Endothelial cell of umbilical vein (primary cell): ENCODE data around the gene STYXL1. TPM values are rescaled to one million over a fixed set of nuclear protein-coding genes. Genes with fewer than 3 reads are reported as not detected.

Experiments used
- BruUV-seq: library from RNA; stranded (reverse); fragments of 400-500 nt; replicated peaks from 2 replicates; lab custom pipeline; 2021; lab: Mats Ljungman, UMichigan
- CTCF ChIA-PET: fragments of 300-600, 350-600 bp; sonication (Branson Sonifier 250); formaldehyde crosslinking; loops from one replicate; lab custom pipeline; 2021; ENCODE audit warnings: antibody characterized with exemption, inconsistent platforms; lab: Charles Lee
- POLR2A ChIA-PET: fragments of 300-600, 350-600 bp; sonication (Branson Sonifier 250); formaldehyde crosslinking; loops from one replicate; lab custom pipeline; 2021; ENCODE audit warnings: antibody characterized with exemption, inconsistent platforms; lab: Charles Lee
- DNase-seq: peaks from one replicate; pipeline ENCODE4 v3.0.0-alpha.2; 2011; ENCODE audit warnings: low read depth, low spot score
- FAIRE-seq: peaks from 2 replicates; lab custom pipeline; 2011; peaks lifted over from hg19 to GRCh38; lab: Jason Lieb, UNC
- H2AFZ ChIP-seq: 2 replicates; pipeline ENCODE4 v1.6.0; 2012; ENCODE audit warnings: low read depth, low read length, control low read depth, inconsistent platforms
- H3K27ac ChIP-seq: 2 replicates; pipeline ENCODE4 v1.5.1; 2011; ENCODE audit warnings: low read depth, mild to moderate bottlenecking, control low read depth, low read length, moderate library complexity; ENCODE audit not compliant: insufficient read depth
- H3K27me3 ChIP-seq, 2 experiments: 2 replicates each; pipeline versions ENCODE4 v1.6.0 to v1.6.1; 2011; ENCODE audit warnings: low read length in 2 of 2, mixed read lengths in 1 of 2; ENCODE audit not compliant: control insufficient read depth in 2 of 2, insufficient read depth in 2 of 2
- H3K36me3 ChIP-seq, 2 experiments: 2 replicates in 1 of 2; 3 replicates in 1 of 2; pipeline ENCODE4 v1.5.1; 2011; ENCODE audit warnings: low read length in 2 of 2, mild to moderate bottlenecking in 1 of 2, moderate library complexity in 1 of 2; ENCODE audit not compliant: control insufficient read depth in 2 of 2, insufficient read depth in 2 of 2; ENCODE audit errors: extremely low read depth in 1 of 2
- H3K4me1 ChIP-seq: 3 replicates; pipeline ENCODE4 v1.5.1; 2011; ENCODE audit warnings: mild to moderate bottlenecking, low read length; ENCODE audit not compliant: control insufficient read depth, insufficient read depth; ENCODE audit errors: extremely low read depth
- H3K4me2 ChIP-seq: 2 replicates; pipeline ENCODE4 v1.6.1; 2011; ENCODE audit warnings: low read length, control low read depth, mixed read lengths; ENCODE audit not compliant: insufficient read depth
- H3K4me3 ChIP-seq, 3 experiments: fragments of 200-600 bp in 1 of 3; sonication (generic), shearing (Covaris generic) in 1 of 3; replicated peaks in 1 of 3; 2 replicates each; pipeline ENCODE4 v1.5.1; 2011 to 2016; ENCODE audit warnings: control low read depth in 3 of 3, low read length in 3 of 3, mild to moderate bottlenecking in 2 of 3, inconsistent platforms in 1 of 3, low read depth in 1 of 3, moderate library complexity in 1 of 3; ENCODE audit not compliant: insufficient read depth in 1 of 3
- H3K79me2 ChIP-seq: 2 replicates; pipeline ENCODE4 v1.6.0; 2012; ENCODE audit warnings: low read length, inconsistent platforms; ENCODE audit not compliant: control insufficient read depth, insufficient read depth
- H3K9ac ChIP-seq: replicated peaks from 2 replicates; pipeline ENCODE3; 2011; ENCODE audit warnings: low read length, control low read depth; ENCODE audit not compliant: insufficient read depth; ENCODE audit errors: extremely low read depth
- H3K9me1 ChIP-seq: replicated peaks from 3 replicates; pipeline ENCODE4 v1.6.0; 2011; ENCODE audit warnings: mild to moderate bottlenecking, low read length; ENCODE audit not compliant: control insufficient read depth, insufficient read depth; ENCODE audit errors: extremely low read depth
- H3K9me3 ChIP-seq: replicated peaks from 2 replicates; pipeline ENCODE4 v1.5.1; 2012; ENCODE audit warnings: low read length, inconsistent platforms; ENCODE audit not compliant: control insufficient read depth, insufficient read depth
- H4K20me1 ChIP-seq: replicated peaks from 2 replicates; pipeline ENCODE3; 2011; ENCODE audit warnings: mild to moderate bottlenecking, low read length; ENCODE audit not compliant: control insufficient read depth, insufficient read depth; ENCODE audit errors: extremely low read depth
- CTCF ChIP-seq, 2 donors: IDR thresholded peaks; 1 replicate in 1 of 2; 2 replicates in 1 of 2; pipeline ENCODE4 v1.5.1; 2011; ENCODE audit warnings: low read length in 2 of 2, mild to moderate bottlenecking in 2 of 2, moderate library complexity in 2 of 2, control low read depth in 1 of 2, inconsistent platforms in 1 of 2, low read depth in 1 of 2; ENCODE audit not compliant: insufficient read depth in 1 of 2; ENCODE audit errors: extremely low read depth in 1 of 2
- EZH2 ChIP-seq: IDR thresholded peaks from 2 replicates; pipeline ENCODE4 v1.6.1; 2012; ENCODE audit warnings: borderline replicate concordance, low read depth, mild to moderate bottlenecking, moderate library complexity, low read length, inconsistent platforms; ENCODE audit not compliant: severe bottlenecking
- FOS ChIP-seq: IDR thresholded peaks from 2 replicates; pipeline ENCODE4 v1.6.1; 2011; ENCODE audit warnings: mild to moderate bottlenecking, low read length, moderate library complexity, borderline replicate concordance; ENCODE audit not compliant: insufficient read depth
- GATA2 ChIP-seq: IDR thresholded peaks from 2 replicates; pipeline ENCODE4 v1.7.0; 2011; ENCODE audit warnings: low read depth, mild to moderate bottlenecking, moderate library complexity, mixed read lengths, low read length; ENCODE audit not compliant: insufficient read length, insufficient read depth
- JUN ChIP-seq: IDR thresholded peaks from 2 replicates; pipeline ENCODE4 v1.6.1; 2011; ENCODE audit warnings: borderline replicate concordance, low read depth; ENCODE audit not compliant: insufficient read length, insufficient read depth
- MAX ChIP-seq: IDR thresholded peaks from 2 replicates; pipeline ENCODE4 v1.6.1; 2011; ENCODE audit not compliant: insufficient read depth, insufficient read length
- MYC ChIP-seq: IDR thresholded peaks from one replicate; pipeline ENCODE4 v1.6.1; 2011; ENCODE audit warnings: mild to moderate bottlenecking, low read depth, low read length
- POLR2A ChIP-seq: IDR thresholded peaks from 2 replicates; pipeline ENCODE4 v1.6.1; 2012; ENCODE audit warnings: low read depth, mild to moderate bottlenecking, control low read depth, low read length
- POLR2AphosphoS5 ChIP-seq: IDR thresholded peaks from 2 replicates; pipeline ENCODE4 v1.6.1; 2012; ENCODE audit warnings: low read depth, mild to moderate bottlenecking, control low read depth, low read length, moderate library complexity; ENCODE audit not compliant: insufficient read depth
- dilution Hi-C: fragments of 300-500 bp; cut with MboI; formaldehyde crosslinking; loops from one replicate; pipeline ENCODE4 v1.15.0; 2019; ENCODE audit warnings: low sequenced_read_pairs; ENCODE audit not compliant: extremely low pct_ligation_motif_present
- intact Hi-C: fragments of 100-400 bp; cut with micrococcal nuclease; formaldehyde crosslinking; loops from one replicate; pipeline ENCODE4 v1.10.0; 2022
- polyA plus RNA-seq, 4 experiments: library from polyadenylated mRNA; depleted of rRNA in 3 of 4; stranded (reverse) in 3 of 4; unstranded in 1 of 4; fragments of >200 nt; gene quantifications; 2 replicates each; pipeline versions ENCODE4 v1.2.1 to v1.2.3, GENCODE V29; 2011 to 2012; ENCODE audit warnings: missing spikeins in 1 of 4
- total RNA-seq: library from RNA; stranded (reverse); gene quantifications from 2 replicates; pipeline ENCODE4 v1.2.3, GENCODE V29; 2021

The STYXL1 gene
- total and polyA plus RNA-seq, 2 donors (not counting 3 experiments of a cell fraction or from before 2014, with no cell fraction given): 23.0 to 67.6 TPM

DNA sequence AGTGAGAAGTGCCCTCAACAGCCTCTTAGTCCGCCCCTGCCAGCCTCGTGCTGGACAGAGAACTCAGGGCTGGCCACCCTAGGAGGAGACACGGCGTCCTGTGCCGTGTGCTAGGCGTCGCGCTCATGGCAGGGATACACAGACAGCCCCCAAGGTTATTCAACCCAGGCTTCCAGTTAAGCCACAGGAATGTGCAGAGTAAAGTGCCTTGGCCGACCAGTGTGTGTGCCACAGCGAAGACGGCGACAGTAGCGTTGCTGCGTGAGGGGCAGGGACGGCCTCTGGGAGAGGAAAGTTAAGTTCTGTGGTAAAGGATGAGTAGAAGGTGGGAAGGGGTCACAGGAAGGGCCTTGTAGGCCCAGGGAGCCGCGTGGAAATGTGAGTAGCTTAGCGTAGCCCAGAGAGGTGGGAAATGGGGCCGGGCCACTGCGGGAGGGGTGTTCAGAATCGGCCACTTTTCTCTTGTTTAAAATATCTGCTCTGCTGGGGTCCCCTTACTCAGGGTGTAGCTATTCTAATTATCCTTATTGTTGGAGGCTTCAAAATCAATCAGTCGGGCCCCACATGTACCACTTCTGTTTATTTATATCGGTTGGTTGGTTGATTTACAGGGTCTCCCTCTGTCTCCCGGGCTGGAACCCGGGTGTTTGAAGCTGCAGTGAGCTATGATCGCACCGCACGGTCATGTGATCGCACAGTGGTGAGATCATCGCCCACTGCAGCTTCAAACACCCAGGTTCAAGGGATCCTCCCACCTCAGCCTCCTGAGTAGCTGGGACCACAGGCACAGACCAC lies 77.9 kb downstream of the STYXL1 start:
- H3K9me1 ChIP-seq: no peaks in the 10 kb centered on the region
- no peak overlapping the region for H2AFZ ChIP-seq
- H3K27me3 ChIP-seq: no peaks in the 10 kb centered on the region
- H3K4me1 ChIP-seq: no peaks in the 10 kb centered on the region
- intact Hi-C loops: no loop called here
- TF ChIP-seq CTCF (IDR thresholded peaks at IDR 0.05; ENCODE audit: extremely low read depth in 1 of 2, insufficient read depth in 1 of 2, low read depth in 1 of 2, low read length in 2 of 2): no peak
- TF ChIP-seq GATA2: no peak
- TF ChIP-seq POLR2AphosphoS5: no peak
- TF ChIP-seq EZH2: no peak
- no peak for TF ChIP-seq JUN
- no peak for TF ChIP-seq MAX
- TF ChIP-seq POLR2A: no peak
- no peak for TF ChIP-seq MYC
- TF ChIP-seq FOS: no peak
- no peaks in the 10 kb centered on the region for H3K9me3 ChIP-seq
- no peak overlapping the region for H3K4me2 ChIP-seq
- no peak overlapping the region for H3K9ac ChIP-seq
- H3K27ac ChIP-seq: no peak overlapping the region
- no peak overlapping the region for H3K4me3 ChIP-seq
- peaks cover 0 to 2% of the 10 kb centered on the region in 2 experiments for H3K36me3 ChIP-seq
- no TSS peak for BruUV-seq
- ChIA-PET CTCF (interaction anchor here (0.9 to 1.1 kb wide), 2 partner anchors 40 to 104 kb away, joined by 3 read pairs; no protein-coding TSS in a partner anchor), POLR2A (no interaction called here)
- dilution Hi-C loops: no loop called here
- H3K79me2 ChIP-seq: no peaks in the 10 kb centered on the region
- no peaks in the 10 kb centered on the region for H4K20me1 ChIP-seq
- FAIRE-seq: no peak
- no peak for DNase-seq
